HG02642 (cell line): ENCODE data around the gene RAB2B.
"Not testable (repeated sequence)": the region's sequence is repeated elsewhere in the genome, so short reads cannot be mapped to it uniquely, and the experiment has no call there.

ENCODE experiments used
- ATAC-seq: cut with Tn5 transposase; IDR thresholded peaks from one replicate; pipeline ENCODE4 v1.9.1; 2021; ENCODE audit warnings: mild to moderate bottlenecking; ENCODE audit not compliant: unreplicated experiment, poor library complexity

RAB2B gene

DNA sequence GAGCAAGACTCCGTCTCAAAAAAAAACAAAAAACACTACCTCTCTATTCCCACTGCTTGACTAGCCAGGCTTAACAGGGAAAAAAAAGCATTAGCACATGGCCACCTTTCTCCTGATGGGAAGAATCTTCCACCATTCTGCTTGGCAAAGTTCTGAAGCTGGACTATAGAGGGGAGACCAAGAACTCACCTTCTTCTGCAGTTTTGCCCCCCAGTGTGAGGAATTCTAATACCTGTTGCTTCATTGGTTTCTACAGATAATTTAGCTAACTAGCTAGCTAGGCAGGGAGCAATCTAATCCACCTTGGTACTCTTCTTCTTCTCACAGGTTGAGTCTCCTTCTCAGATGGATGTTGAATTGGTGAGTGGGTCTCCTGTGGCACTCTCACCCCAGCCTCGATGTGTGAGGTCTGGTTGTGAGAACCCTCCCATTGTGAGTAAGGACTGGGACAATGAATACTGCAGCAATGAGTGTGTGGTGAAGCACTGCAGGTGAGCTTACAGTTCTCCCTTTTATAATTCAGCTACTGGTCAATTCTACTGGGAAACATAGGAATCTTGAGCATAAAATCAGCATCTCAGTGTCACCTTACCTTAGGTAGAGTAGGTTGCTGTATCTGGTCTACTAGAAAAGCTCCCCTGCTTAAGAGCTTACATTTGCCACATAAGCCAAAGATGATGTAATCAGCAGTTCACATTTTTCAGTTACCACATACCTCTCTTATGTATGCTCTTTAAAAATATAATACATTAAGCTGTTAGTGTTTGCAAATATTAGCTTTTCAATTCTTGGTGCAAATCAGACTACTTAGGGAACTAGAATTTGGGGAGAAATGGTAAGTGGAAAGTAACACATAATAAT is 18.4 kb upstream of the RAB2B start:
- no peak for ATAC-seq

DNA sequence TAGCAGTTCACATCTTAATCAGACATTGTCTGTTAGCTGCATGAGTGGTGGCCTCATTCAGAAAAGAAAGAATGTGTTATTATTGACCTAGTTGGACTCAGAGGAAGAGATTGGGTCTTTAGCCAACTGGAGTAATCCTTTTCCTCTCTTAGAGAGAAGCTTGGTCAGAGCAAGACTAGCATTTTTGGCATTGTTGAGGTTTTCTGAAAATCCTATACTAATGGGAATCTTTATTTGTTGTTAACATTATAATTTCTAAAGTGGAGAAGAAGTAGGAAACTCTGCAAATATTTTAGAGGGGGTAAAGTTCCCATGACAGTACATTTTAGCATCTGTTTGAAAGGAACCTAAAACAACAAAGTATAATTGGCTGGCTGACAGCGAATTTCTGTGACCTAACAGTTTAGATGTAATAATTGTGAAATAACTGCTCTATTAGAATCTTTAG is 9.9 kb upstream of the RAB2B start:
- ATAC-seq = no peak

DNA sequence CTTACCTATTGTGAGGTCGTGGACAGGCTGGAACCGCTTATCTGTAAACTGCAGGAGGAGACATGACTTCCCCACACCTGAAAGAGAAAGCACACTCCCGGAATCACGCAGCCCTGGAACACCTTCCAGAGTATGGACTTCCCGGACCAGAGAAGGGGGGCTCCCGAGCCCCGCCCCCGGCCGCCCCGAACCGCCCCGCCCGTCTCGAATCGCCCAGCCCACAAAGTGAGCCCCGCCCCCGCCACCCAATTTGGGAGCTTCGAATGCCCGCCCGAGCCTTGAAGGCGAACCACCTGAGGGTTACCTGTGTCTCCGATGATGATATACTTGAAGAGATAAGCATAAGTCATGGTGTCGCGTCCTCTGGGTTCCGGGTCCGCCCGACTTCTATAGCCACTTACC is 235 bp downstream of the RAB2B start:
- no peak for ATAC-seq

DNA sequence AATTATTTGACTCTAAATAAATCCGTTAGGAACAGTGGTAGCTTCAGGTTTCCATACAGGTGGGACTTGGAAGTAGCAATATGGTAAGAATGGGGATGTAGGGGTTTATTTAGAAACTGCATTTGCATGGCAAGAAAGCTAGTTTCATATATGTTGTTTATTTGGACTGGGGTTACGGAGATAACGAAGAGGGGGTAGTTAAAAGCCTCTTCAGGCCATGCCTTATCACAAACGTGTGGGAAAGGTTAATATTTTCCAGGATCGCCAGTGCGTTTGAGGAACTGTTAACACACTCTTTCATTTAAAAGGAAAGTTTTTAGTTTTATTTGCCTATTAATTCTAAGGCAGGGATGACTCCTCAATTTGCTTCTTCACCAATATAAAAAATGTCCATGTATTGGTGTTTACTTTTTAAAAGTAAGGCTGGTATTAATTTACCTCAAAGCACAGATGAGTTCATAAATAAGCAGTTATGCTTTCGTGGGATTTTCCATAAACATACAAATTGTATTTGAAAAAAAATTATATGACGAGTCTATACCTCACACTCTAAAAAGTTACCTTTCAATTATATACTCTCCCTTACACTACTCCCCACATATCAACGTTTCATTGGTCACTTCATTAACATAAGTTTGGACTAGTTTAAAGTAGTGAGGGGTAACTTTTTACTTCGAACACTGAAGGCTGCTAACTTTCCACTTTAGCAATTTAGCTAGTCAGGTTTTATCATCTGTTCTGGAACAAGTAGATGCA is 814 bp downstream of the RAB2B start:
- ATAC-seq = no peak

DNA sequence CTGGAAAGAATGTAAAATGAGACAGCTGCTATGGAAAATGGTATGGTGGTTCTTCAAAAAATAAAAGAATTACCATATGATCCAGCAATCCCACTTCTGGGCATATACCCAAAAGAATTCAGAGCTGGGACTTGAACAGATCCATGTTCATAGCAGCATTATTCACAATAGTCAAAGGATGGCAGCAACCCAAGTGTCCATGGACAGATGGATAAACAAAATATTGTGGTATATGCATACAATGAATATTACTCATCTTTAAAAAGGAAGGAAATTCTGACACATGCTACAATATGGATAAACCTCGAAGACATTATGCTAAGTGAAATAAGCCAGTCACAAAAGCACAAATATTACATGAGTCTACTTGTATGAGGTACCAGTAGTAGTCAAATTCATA is 9.1 kb downstream of the RAB2B start:
- ATAC-seq = no peak

DNA sequence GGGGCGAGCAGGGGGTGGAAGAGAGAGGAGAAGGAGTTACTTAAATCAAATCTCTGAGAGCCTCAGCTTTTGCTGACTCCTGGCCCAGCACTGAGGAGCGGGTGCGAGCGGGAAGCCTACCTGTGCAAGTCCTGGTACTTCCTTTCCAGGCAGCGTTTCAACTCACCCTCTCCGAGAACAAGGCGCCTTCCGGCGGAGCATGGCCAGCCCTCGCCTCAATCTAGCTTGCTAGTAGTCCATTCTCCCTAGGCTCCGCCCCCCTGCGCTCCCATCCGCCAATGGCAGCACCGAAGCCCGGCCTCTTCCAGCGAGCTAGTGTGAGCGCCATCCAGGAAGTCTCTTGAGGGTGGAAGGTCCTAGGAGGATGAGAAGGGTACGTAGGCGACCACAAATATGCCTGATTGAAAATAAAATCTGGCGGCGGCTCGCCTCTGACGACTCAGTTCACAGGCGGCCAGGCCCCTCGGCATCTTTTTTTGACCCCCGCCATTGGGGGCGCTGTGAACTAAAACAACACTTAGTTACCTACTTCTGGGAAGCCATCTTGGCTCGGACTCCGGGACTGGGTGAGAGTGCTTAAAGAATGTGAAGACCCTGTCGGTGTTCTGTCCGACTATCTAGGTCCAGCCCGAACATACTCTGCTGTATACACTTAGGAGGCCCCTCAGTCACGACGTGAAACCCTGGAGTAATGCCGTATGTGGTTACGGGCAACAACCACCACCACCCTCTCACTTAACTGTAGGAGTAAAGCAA is 20.7 kb downstream of the RAB2B start, which contains the start of gene CHD8:
Gene CHD8, minus strand, starts transcription at position 212 of the 756 bp plus-strand sequence. CDS start 24,480 bp downstream, outside the sequence.
- ATAC-seq = peak; percentile 97

DNA sequence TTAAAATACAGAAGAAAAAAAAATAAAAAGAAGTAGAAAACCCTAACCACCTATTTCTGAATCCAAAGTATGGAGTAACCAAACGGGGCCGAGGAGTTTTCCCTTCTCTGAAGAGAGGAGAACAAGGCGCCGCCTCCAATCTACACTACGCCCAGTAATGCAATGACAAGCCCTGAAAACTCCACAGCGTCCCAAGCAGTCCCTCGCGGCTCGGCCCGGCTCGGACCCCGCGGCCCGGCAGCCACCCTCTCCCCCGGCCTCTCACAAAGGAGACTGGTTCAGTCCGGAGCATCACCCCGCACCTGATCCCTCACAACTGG is 21.2 kb downstream of the RAB2B start:
- peak; percentile 30 for ATAC-seq

DNA sequence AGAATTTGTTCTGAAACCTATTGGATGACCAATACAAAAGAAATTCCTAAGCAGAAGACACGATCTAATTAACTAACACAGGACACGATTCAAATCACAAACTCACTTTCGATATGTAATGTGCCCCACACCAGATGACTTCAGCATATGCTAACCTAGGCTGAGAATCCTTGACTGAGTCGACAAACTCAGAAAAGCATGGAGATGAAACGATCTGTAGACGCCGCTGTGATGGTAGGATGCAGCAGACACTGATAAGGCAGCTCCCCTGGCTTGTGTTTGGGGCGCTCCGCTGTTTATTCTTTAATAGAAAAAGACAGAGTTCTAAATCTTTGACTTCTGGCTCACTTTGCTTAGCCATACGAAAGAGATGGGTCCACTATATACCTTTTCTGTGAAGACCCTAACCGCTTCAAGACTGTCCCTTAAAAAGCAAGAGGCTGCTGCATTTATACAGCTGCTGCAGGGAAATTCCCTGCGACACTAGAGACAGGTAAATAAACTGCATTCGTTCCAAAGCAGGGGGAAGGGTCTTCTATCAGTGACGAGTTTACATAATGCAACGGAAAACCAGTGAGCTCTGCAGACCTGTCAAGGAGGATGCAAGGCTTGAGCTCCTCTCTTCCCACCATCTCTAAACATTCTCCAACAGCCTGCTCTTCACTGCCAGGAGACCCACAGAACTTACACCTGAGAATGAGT is 21.8 kb downstream of the RAB2B start:
- no peak for ATAC-seq

DNA sequence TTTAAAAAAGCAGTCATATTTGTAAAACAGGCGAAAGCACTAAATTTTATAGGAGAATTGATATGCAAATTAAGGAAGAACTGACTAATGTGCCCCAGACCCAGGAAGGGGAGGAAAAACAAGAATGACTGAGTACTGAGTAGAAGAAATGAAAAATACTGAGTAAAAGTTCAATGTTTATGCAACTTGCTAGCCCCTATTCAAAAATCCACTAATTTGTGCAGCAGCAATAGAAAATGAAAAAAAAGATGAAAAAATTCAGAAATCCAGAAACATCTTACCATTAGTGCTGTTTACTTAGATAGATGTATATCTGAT is 26.9 kb downstream of the RAB2B start:
- no peak for ATAC-seq

DNA sequence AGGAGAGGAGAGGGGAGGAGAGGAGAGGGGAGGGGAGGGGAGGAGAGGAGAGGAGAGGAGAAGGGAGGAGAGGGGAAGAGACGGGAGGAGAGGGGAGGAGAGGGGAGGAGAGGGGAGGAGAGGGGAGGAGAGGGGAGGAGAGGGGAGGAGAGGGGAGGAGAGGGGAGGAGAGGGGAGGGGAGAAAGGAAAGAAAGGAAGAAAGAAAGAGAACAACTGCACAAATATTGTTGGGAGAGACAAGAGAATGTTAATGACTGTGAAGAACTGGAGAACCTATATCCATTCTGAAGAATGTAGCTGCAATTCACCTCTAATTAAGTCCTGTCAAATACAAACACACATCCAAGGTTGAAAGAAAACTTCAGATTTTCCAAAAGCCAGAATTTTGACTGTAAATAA is 34.1 kb downstream of the RAB2B start:
- ATAC-seq = not testable (repeated sequence)

DNA sequence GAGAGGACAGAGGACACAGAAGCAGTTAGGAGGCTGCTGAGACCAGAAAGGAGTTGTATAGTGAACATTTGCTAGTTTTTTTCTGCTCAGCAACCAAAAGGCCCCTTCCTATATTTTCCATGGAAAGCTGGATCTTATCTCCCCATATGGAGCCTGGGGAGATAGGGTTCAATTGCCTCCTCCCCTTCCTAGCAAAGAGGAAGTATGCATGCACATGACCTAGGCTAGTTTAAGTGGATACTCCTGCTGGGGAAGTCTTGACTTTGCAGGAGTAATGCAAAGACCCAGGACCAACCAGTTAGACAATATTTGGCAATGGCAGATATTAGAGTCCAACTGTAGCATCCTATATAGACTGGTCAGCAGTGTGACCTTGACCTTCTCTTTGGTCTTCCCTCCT is 35.9 kb downstream of the RAB2B start:
- no peak for ATAC-seq

DNA sequence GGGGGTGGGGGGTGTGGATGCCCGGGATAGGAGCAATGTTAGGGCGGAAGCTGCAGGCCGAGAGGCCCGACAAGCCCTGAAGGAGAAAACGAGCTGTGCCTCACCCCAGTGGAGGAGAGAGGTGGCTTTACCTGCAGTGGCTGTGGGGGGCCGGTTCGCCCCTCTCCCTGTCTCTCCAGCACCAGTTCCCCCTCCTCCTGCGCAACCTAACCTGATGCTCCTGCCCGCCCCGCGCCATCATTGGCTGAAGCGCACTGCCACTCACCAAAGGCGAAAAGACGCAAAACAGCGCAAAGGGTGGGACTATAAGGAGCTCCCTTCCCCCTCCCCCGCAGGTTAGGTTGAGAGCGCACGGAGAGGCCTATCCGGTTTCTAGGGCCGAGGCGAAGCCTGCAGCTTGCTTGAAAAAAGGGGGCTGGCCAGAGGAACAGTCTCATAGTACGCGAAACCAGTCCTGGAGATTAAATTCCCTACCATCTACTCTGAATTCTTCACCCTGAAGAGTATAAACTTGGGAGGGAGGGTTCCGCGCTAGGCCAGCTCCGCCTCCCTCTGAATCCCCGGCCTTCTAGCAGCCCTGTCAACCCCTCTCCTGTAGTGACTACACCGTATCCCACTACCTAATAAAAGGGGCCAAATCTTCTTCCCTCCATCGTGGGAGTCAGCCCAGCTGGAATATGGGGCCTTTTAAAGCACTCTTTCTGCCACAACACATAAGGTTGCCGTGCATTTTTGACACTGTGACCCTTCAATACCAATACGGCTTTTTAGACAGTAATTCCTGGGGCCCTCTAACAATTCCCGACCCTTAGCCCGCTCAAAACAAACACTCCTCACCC is 39.5 kb downstream of the RAB2B start:
- ATAC-seq = peak; percentile 99

DNA sequence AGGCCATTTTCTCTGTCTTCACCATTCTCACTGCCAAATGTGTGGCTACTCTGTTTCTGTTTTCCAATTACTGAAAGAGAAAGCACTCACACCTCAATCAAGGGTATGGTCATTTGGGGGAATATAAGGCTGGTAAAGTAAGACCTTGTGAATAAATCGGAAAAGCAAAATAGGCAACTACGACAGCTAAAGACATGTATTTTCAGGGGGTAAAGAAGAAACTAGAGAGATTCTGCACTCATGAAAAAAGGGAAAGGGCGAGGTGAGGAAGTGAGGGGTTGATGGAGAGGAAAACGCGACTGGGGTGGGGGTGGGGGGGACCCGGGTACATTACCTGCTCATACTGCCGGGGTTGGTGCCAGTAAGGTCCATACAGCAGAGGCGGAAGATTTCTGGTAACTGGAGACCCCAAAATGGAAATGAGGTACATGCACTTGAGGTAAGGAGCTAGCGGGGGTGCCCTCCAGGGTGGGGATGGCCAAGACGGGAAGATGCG is 40.1 kb downstream of the RAB2B start:
- ATAC-seq = no peak

DNA sequence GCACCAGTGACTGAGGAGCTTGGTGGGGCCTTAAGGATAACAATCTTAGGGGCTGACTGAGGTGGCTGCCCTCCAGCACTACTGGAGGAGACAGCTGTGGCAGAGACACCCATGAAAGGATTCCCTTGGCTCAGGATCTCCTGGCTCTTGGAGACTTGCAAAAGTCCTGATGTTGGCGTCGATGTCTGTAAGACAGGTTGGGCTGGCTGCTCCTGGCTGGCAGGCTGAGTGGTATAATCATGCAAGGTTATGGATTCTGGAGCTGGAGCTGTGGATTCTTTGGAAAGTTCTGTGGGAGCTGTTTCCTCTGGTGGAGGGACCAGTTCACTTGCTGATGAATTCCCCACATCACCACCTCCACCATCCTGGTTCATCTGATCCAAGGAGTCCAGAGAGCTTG is 45.6 kb downstream of the RAB2B start:
- ATAC-seq = no peak

DNA sequence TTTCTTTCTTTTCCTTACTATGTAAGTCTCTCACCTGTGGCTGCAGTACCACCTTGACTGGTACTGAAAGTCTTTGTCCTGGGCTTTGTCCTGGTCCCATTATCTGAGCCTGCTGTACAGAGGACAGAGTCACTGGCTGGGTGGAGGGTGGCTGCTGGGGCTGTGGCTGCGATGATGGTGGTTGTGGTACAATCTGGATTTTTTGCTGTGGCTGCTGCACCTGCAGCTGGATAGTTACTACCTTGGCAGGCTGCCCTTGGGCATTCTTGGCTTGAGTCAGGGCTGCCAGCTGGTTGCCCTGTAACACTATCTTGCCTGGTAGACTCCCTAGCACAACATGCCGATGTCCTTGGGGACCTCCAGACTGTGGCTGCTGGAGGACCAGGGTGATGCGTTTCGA is 47.8 kb downstream of the RAB2B start:
- no peak for ATAC-seq

DNA sequence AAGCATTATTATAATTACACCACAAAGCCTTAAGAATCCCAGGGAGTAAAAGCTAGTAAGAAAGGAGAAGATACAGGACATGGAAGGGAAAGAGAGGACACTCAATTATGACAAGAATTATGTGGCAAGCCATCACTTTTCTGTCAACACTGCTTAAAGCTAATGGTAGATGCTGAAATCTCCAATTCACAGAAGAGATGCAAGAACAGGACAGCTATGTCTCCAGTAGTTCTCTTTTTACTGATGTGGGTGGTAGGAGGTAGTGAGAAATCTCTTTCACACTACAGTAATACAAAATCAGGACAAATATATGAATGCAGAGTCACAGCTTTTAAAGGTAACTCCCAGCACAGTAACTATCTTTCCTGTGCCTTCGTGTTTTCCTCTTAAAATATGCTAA is 50.1 kb downstream of the RAB2B start:
- no peak for ATAC-seq

DNA sequence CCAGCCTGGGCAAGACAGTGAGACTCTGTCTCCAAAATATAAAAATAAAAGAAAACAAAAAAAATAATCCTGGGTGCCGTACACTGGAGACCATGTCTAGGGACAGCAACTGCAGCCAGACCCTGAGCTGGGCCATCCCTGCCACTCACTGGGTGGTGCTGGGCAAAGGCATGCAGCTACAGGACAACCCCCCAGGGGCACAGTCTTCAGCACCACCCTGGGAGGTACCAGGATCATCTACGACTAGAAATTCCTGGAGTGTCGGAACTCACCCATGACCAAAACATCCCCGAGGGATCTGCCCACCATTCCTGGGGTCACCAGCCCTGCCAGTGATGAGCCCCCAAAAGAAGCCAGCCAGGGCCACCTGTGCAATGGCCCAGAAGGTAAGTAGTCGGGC is 57.2 kb downstream of the RAB2B start:
- ATAC-seq = no peak

DNA sequence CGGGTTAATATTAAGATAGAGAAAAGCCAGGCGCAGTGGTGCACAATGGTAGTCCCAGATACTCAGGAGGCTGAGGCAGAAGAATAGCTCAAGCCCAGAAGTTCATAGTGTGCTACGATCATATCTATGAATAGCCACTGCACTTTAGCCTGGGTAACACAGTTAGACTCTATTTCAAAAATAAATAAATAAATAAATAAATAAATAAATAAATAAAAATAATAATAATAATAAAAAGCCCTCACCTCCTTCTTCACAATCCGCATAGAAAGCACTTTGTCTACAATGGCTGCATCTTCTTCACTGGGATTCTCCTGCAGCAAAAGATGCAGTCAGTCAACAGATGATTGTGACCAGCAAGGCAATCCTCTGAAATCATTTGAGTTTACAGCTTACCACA is 61.4 kb downstream of the RAB2B start:
- no peak for ATAC-seq

DNA sequence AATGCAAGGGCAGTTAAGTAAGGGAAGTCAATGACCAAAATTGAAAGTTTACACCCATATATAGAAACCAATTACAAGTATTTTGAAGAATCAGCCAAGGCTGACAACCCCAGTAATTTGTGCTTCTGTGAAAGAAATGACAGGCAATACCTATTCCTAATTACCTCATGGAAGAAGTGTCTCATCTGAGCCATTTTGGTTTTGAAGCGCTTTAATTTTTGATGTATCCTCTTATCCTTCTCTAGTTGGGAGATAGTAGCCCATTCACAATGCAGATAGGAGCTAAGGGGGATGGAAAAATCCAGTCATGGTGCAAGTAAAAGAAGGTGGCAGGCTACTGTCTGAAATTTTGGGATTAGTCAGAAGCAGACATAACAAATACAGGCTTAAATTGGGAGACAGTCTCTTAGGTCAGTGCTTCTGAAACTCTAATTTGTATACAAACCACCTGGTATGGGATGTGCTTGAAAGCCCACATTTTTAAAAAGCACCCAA is 62.6 kb downstream of the RAB2B start:
- ATAC-seq = no peak
